Left forelimb (tissue), 1 donor: ENCODE data around the gene TUBA1A.
A peak's percentile ranks its signal among the peaks of the same experiment; 100 is the strongest.
"Not testable (repeated sequence)": the region's sequence is repeated elsewhere in the genome, so short reads cannot be mapped to it uniquely, and the experiment has no call there.

Experiments used
- DNase-seq: peaks from one replicate; pipeline ENCODE4 v3.0.0-alpha.2; 2018; ENCODE audit warnings: low spot score

Gene TUBA1A

GRCh38 chr12:49200919-49201594 is 12.2 kb upstream of the TUBA1A start:
- no peak for DNase-seq

- DNase-seq, result no peak
Observed at GRCh38 chr12:49198431-49199155, 9.7 kb upstream of the TUBA1A start.

GRCh38 chr12:49197256-49197655 is 8.4 kb upstream of the TUBA1A start:
- no peak for DNase-seq

- DNase-seq, result no peak
Observed at GRCh38 chr12:49195736-49196135, 6.9 kb upstream of the TUBA1A start.

GRCh38 chr12:49193746-49194145 is 4.9 kb upstream of the TUBA1A start:
- DNase-seq, result not testable (repeated sequence)

- not testable (repeated sequence) for DNase-seq
Observed at GRCh38 chr12:49191498-49191897, 2.6 kb upstream of the TUBA1A start.

- no peak for DNase-seq
Observed at GRCh38 chr12:49190974-49191373, 2.1 kb upstream of the TUBA1A start.

- DNase-seq, result no peak
Observed at GRCh38 chr12:49189731-49190716, 1.1 kb upstream of the TUBA1A start.

GRCh38 chr12:49188201-49188915 is 522 bp downstream of the TUBA1A start:
- DNase-seq, result peak; percentile 90

- DNase-seq, result peak; percentile 78
Observed at GRCh38 chr12:49187184-49187583, 1.7 kb downstream of the TUBA1A start.

GRCh38 chr12:49186307-49186706 is 2.6 kb downstream of the TUBA1A start:
- not testable (repeated sequence) for DNase-seq

- DNase-seq, result not testable (repeated sequence)
Observed at GRCh38 chr12:49184697-49185096, 4.2 kb downstream of the TUBA1A start.

GRCh38 chr12:49183214-49183950 is 5.5 kb downstream of the TUBA1A start:
- not testable (repeated sequence) for DNase-seq

GRCh38 chr12:49174218-49174617 is 14.7 kb downstream of the TUBA1A start:
- DNase-seq, result no peak

GRCh38 chr12:49170924-49171323 is 18.0 kb downstream of the TUBA1A start:
- no peak for DNase-seq

- DNase-seq, result no peak
Observed at GRCh38 chr12:49165114-49165513, 23.8 kb downstream of the TUBA1A start.

- not testable (repeated sequence) for DNase-seq
Observed at GRCh38 chr12:49161901-49162300, 27.0 kb downstream of the TUBA1A start.

GRCh38 chr12:49161092-49161795 is 27.6 kb downstream of the TUBA1A start:
- no peak for DNase-seq

- no peak for DNase-seq
Observed at GRCh38 chr12:49160399-49160798, 28.5 kb downstream of the TUBA1A start.

- no peak for DNase-seq
Observed at GRCh38 chr12:49154221-49154620, 34.7 kb downstream of the TUBA1A start.
